Loucy (cell line): ENCODE results near the gene MAP1LC3A.

Source experiments
- CTCF ChIP-seq: fragments of 200-600 bp; sonication (generic); conservative IDR thresholded peaks from 2 replicates; pipeline ENCODE4 v1.5.1; 2014; ENCODE audit warnings: mild to moderate bottlenecking, antibody characterized with exemption, low read length
- EZH2phosphoT487 ChIP-seq: fragments of 200-600 bp; IDR thresholded peaks from 2 replicates; pipeline ENCODE4 v1.6.1; 2018; ENCODE audit warnings: antibody characterized with exemption, mild to moderate bottlenecking, moderate library complexity, borderline replicate concordance

- no peak for TF ChIP-seq CTCF
- no peak for TF ChIP-seq EZH2phosphoT487
These were observed 15.0 kb upstream of the MAP1LC3A start for GRCh38 chr20:34543463-34544056.
